HEK293T (cell line): ENCODE measurements around the gene PTGES.

Experiments
- BHLHE40 ChIP-seq: fragments of 450-650 bp; IDR thresholded peaks from 2 replicates; pipeline ENCODE4 v1.6.1; 2016; ENCODE audit warnings: mild to moderate bottlenecking, moderate library complexity, borderline replicate concordance
- FOXA1 ChIP-seq: fragments of 450-650 bp; IDR thresholded peaks from 2 replicates; pipeline ENCODE4 v1.6.1; 2016; ENCODE audit warnings: mild to moderate bottlenecking
- FOXM1 ChIP-seq: fragments of 450-650 bp; IDR thresholded peaks from 2 replicates; pipeline ENCODE4 v1.6.1; 2017; ENCODE audit warnings: mild to moderate bottlenecking, borderline replicate concordance
- NFRKB ChIP-seq: fragments of 450-650 bp; IDR thresholded peaks from 2 replicates; pipeline ENCODE4 v1.6.1; 2016; ENCODE audit warnings: mild to moderate bottlenecking, moderate library complexity
- SP1 ChIP-seq: fragments of 450-650 bp; IDR thresholded peaks from 2 replicates; pipeline ENCODE4 v1.6.1; 2017
- SUZ12 ChIP-seq: fragments of 450-650 bp; IDR thresholded peaks from 2 replicates; pipeline ENCODE4 v1.6.1; 2016; ENCODE audit warnings: mild to moderate bottlenecking

DNA sequence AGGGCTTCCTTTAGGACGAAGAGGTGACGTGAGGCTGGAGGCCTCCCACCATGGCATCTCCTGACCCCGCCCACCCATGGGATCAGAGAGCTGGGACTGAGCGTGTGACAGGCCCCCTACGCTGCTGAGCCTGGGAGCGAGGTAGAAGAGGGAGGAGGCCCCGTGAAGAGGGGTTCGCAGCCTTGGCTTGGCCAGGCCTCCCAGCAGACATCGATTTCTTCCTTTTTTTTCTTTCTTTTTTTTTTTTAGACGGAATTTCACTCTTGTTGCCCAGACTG is 39.5 kb downstream of the PTGES start:
- no peak for TF ChIP-seq BHLHE40
- TF ChIP-seq FOXM1 = no peak
- no peak for TF ChIP-seq NFRKB
- no peak for TF ChIP-seq FOXA1
- TF ChIP-seq SP1 = no peak
- no peak for TF ChIP-seq SUZ12
